B cell (primary cell): ENCODE data around the gene GPRC5D.

Experiments used
- EZH2 ChIP-seq: IDR thresholded peaks from 2 replicates; pipeline ENCODE4 v1.6.1; 2012; ENCODE audit warnings: borderline replicate concordance, low read depth, mild to moderate bottlenecking, moderate library complexity, low read length; ENCODE audit not compliant: insufficient read depth, poor library complexity, severe bottlenecking
- TF ChIP-seq, protein P1 (sequence below): fragments of 200-600 bp; IDR thresholded peaks from one replicate; pipeline ENCODE4 v1.8.0; 2022; ENCODE audit warnings: antibody characterized with exemption, mild to moderate bottlenecking

DNA sequence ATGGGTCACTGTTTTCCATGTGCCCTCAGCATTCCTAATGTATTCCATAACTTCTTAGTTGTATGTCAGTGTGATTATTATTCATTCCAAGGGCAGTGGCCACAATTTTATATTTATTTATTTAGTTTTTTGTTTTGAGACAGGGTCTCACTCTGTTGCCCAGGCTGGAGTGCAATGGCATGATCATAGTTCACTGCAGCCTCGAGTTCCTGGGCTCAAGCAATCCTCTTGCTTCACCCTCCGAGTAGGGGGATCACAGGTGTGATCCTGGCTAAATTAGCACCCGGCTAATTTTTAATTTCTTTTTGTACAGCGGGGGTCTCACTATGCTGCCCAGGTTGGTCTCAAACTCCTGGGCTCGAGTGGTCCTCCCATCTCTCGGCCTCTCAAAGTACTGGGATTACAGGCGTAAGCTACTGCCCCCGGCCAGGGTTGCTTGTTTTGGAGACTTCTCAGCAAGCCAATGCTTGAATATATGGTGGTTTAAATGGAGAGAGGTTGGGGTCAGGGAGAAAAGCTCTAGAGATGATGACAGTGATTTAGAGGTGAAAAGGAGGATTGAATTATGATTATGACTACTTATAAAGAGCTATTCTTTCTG is 53.0 kb downstream of the GPRC5D start:
- TF ChIP-seq, protein P1, sequence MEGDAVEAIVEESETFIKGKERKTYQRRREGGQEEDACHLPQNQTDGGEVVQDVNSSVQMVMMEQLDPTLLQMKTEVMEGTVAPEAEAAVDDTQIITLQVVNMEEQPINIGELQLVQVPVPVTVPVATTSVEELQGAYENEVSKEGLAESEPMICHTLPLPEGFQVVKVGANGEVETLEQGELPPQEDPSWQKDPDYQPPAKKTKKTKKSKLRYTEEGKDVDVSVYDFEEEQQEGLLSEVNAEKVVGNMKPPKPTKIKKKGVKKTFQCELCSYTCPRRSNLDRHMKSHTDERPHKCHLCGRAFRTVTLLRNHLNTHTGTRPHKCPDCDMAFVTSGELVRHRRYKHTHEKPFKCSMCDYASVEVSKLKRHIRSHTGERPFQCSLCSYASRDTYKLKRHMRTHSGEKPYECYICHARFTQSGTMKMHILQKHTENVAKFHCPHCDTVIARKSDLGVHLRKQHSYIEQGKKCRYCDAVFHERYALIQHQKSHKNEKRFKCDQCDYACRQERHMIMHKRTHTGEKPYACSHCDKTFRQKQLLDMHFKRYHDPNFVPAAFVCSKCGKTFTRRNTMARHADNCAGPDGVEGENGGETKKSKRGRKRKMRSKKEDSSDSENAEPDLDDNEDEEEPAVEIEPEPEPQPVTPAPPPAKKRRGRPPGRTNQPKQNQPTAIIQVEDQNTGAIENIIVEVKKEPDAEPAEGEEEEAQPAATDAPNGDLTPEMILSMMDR: no peak
- TF ChIP-seq EZH2: no peak
